GM12878 (cell line): Measurements from ENCODE around the gene CLPTM1. TPM values are rescaled to one million over a fixed set of nuclear protein-coding genes. Genes with fewer than 3 reads are reported as not detected.

ENCODE experiments used
- CREB1 ChIP-seq: IDR thresholded peaks from 2 replicates; pipeline ENCODE4 v1.6.1; 2012; ENCODE audit warnings: low read depth, mild to moderate bottlenecking, inconsistent platforms
- EGR1 ChIP-seq, 2 experiments: IDR thresholded peaks; 1 replicate in 1 of 2; 2 replicates in 1 of 2; pipeline ENCODE4 v1.6.1; 2011 to 2012; ENCODE audit warnings: low read depth in 2 of 2, low read length in 2 of 2, borderline replicate concordance in 1 of 2, mild to moderate bottlenecking in 1 of 2, moderate library complexity in 1 of 2
- FOXK2 ChIP-seq: fragments of 450-650 bp; IDR thresholded peaks from 2 replicates; pipeline ENCODE4 v1.6.1; 2017; ENCODE audit warnings: mild to moderate bottlenecking, moderate library complexity
- HDAC6 ChIP-seq: fragments of 200-600 bp; sonication (generic); IDR thresholded peaks from one replicate; pipeline ENCODE4 v1.8.0; 2017; ENCODE audit warnings: antibody characterized with exemption; ENCODE audit not compliant: unreplicated experiment
- MTA3 ChIP-seq: IDR thresholded peaks from 2 replicates; pipeline ENCODE4 v1.6.1; 2012; ENCODE audit warnings: low read length, inconsistent platforms, borderline replicate concordance
- MYB ChIP-seq: fragments of 150-350 bp; IDR thresholded peaks from 2 replicates; pipeline ENCODE4 v1.6.1; 2014; ENCODE audit warnings: mild to moderate bottlenecking, low read depth, low read length, borderline replicate concordance
- NFIC ChIP-seq: IDR thresholded peaks from 2 replicates; pipeline ENCODE4 v1.6.1; 2012; ENCODE audit warnings: low read depth, mild to moderate bottlenecking, inconsistent platforms, low read length, moderate library complexity
- NR2C1 ChIP-seq: fragments of 450-650 bp; IDR thresholded peaks from 2 replicates; pipeline ENCODE4 v1.6.1; 2017; ENCODE audit warnings: antibody characterized with exemption, mild to moderate bottlenecking, moderate library complexity
- NRF1 ChIP-seq: conservative IDR thresholded peaks from 2 replicates; pipeline ENCODE4 v1.6.1; 2011; ENCODE audit warnings: mild to moderate bottlenecking, low read depth, low read length, improper control_type of control experiment
- PBX3 ChIP-seq: IDR thresholded peaks from 2 replicates; pipeline ENCODE4 v1.6.1; 2011; ENCODE audit warnings: mild to moderate bottlenecking, low read depth, low read length, moderate library complexity; ENCODE audit not compliant: insufficient replicate concordance
- PRDM15 ChIP-seq: fragments of 450-650 bp; formaldehyde crosslinking; IDR thresholded peaks from 2 replicates; pipeline ENCODE4 v1.4.0; 2020; ENCODE audit warnings: mild to moderate bottlenecking, moderate library complexity
- RCOR1 ChIP-seq: conservative IDR thresholded peaks from 2 replicates; pipeline ENCODE4 v1.6.1; 2012; ENCODE audit warnings: low read depth, low read length, improper control_type of control experiment
- SKIL ChIP-seq: fragments of 450-650 bp; IDR thresholded peaks from 2 replicates; pipeline ENCODE4 v1.6.1; 2017; ENCODE audit warnings: mild to moderate bottlenecking, low read depth, inconsistent platforms; ENCODE audit not compliant: poor library complexity, severe bottlenecking
- SUPT20H ChIP-seq: IDR thresholded peaks from 2 replicates; pipeline ENCODE4 v1.6.1; 2011; ENCODE audit warnings: low read depth, mild to moderate bottlenecking, low read length, moderate library complexity, borderline replicate concordance; ENCODE audit not compliant: control insufficient read depth
- polyA plus RNA-seq, 11 experiments: library from polyadenylated mRNA; depleted of rRNA in 4 of 11; unstranded in 6 of 11; stranded (reverse) in 5 of 11; fragments of >200 nt; fragmentation: Nextera tagmentation in 4 of 11; fragmentation: Illumina TruSeq in 1 of 11; extraction: Ambion mirVana in 4 of 11; extraction: Trizol in 1 of 11; gene quantifications; 1 replicate in 1 of 11; 2 replicates in 10 of 11; pipeline versions ENCODE4 v1.2.1 to v1.2.3, GENCODE V29; 2011 to 2016; ENCODE audit warnings: inconsistent platforms in 2 of 11, missing spikeins in 2 of 11, low read depth in 1 of 11
- total RNA-seq, 4 experiments: library from RNA; depleted of rRNA in 3 of 4; stranded (reverse); fragments of >200 nt in 3 of 4; fragmentation: Illumina TruSeq in 1 of 4; extraction: Trizol in 1 of 4; gene quantifications; 2 replicates each; pipeline versions ENCODE4 v1.2.1 to v1.2.3, GENCODE V29; 2013 to 2021
- TF ChIP-seq, protein P1 (sequence below): fragments of 450-650 bp; IDR thresholded peaks from 2 replicates; pipeline ENCODE4 v1.6.1; 2016; ENCODE audit warnings: mild to moderate bottlenecking, moderate library complexity, borderline replicate concordance

CLPTM1 gene
- total and polyA plus RNA-seq, 10 of the 15 experiments (the other 5 are each of a cell fraction or from before 2014, with no cell fraction given) = 0.42 to 72.6 (median 35.2) TPM

DNA sequence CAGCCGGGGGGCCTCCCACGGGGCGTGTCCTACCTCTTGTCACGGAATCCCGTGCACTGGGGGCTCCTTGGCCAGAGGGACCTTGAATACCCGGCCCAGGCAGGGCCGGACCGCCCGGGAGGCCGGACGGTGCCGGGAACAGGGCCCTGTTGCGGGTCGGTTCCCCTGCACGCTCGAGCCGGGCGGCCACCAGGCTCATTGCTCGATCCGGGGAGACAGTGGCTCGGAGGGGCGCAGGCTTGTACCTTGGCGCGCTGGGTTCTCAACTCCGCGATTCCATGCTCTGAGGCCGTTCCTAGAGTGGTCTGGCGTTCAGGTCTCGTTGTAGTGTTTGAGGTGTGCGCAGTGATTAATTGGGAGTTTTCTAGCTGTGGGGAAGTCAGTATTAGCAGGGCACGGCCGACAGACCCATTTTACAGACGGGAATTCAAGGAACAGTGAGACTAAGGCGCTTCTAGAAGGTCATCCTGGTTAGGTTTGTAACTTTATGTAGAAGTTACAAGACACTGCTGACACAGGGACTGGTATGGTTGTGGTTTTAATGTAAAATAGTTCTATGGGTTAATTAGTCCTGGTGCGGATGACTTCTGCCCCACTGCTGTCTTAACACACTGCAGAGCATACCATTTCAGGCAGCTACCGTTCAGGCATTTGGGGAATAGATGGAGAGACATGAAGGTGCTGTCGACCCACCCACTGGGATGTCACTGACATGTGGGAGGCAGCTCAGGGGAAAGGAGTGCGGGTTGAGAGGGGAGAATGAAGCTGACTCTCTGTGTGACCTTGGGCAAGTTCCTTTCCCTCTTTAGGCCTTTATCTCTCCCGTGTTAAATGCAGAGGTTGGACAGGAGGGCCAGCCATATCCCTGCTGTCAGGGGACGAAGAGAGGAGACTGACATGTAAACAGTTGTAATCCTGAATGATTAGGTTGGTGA lies 592 bp downstream of the CLPTM1 start (continued):
- TF ChIP-seq PBX3 = no peak
- TF ChIP-seq SKIL = no peak
- TF ChIP-seq, protein P1, sequence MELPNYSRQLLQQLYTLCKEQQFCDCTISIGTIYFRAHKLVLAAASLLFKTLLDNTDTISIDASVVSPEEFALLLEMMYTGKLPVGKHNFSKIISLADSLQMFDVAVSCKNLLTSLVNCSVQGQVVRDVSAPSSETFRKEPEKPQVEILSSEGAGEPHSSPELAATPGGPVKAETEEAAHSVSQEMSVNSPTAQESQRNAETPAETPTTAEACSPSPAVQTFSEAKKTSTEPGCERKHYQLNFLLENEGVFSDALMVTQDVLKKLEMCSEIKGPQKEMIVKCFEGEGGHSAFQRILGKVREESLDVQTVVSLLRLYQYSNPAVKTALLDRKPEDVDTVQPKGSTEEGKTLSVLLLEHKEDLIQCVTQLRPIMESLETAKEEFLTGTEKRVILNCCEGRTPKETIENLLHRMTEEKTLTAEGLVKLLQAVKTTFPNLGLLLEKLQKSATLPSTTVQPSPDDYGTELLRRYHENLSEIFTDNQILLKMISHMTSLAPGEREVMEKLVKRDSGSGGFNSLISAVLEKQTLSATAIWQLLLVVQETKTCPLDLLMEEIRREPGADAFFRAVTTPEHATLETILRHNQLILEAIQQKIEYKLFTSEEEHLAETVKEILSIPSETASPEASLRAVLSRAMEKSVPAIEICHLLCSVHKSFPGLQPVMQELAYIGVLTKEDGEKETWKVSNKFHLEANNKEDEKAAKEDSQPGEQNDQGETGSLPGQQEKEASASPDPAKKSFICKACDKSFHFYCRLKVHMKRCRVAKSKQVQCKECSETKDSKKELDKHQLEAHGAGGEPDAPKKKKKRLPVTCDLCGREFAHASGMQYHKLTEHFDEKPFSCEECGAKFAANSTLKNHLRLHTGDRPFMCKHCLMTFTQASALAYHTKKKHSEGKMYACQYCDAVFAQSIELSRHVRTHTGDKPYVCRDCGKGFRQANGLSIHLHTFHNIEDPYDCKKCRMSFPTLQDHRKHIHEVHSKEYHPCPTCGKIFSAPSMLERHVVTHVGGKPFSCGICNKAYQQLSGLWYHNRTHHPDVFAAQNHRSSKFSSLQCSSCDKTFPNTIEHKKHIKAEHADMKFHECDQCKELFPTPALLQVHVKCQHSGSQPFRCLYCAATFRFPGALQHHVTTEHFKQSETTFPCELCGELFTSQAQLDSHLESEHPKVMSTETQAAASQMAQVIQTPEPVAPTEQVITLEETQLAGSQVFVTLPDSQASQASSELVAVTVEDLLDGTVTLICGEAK = no peak
- no peak; the same call in 1 of the 2 replicates for TF ChIP-seq CREB1
- no peak for TF ChIP-seq EGR1 (IDR thresholded peaks at IDR 0.05; ENCODE audit: borderline replicate concordance in 1 of 2, low read depth in 2 of 2, low read length in 2 of 2)
- no peak for TF ChIP-seq RCOR1
- TF ChIP-seq PRDM15 (CRISPR knock-in tag) = no peak
- no peak for TF ChIP-seq SUPT20H
- TF ChIP-seq NRF1 = no peak
- no peak for TF ChIP-seq NFIC
- no peak for TF ChIP-seq NR2C1
- TF ChIP-seq MTA3 = no peak
- no peak for TF ChIP-seq FOXK2
- TF ChIP-seq HDAC6 = no peak
- TF ChIP-seq MYB = no peak
